Measurements from ENCODE around the gene HTT.

DNA sequence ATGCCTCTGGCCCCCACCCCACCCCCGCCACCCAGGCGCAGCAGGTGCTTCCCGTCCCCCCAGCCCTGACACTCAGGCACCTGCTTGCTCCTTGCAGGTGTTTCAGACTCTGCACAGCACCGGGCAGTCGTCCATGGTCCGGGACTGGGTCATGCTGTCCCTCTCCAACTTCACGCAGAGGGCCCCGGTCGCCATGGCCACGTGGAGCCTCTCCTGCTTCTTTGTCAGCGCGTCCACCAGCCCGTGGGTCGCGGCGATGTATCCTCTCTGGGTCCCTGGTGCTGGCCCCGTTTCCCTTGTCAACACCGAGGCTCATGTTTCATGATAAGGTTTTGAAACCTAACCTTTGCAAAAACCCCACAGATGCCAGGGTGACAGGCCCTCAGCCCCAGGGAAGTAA is 164.2 kb downstream of the HTT start:
- TF ChIP-seq CTCF (IDR thresholded peaks at IDR 0.05) (no peak), POLR2A (IDR thresholded peaks at IDR 0.05) (no peak), POLR2AphosphoS5 (IDR thresholded peaks at IDR 0.05; ENCODE audit: insufficient read depth in 1 of 2, low read depth in 1 of 2) (no peak)
